Measurements from ENCODE around the gene CUL9. TPM values are rescaled to one million over a fixed set of nuclear protein-coding genes. Genes with fewer than 3 reads are reported as not detected.

Gene CUL9
- total and polyA plus RNA-seq, 4 donors = 20.8 to 68.5 (median 42.7) TPM

DNA sequence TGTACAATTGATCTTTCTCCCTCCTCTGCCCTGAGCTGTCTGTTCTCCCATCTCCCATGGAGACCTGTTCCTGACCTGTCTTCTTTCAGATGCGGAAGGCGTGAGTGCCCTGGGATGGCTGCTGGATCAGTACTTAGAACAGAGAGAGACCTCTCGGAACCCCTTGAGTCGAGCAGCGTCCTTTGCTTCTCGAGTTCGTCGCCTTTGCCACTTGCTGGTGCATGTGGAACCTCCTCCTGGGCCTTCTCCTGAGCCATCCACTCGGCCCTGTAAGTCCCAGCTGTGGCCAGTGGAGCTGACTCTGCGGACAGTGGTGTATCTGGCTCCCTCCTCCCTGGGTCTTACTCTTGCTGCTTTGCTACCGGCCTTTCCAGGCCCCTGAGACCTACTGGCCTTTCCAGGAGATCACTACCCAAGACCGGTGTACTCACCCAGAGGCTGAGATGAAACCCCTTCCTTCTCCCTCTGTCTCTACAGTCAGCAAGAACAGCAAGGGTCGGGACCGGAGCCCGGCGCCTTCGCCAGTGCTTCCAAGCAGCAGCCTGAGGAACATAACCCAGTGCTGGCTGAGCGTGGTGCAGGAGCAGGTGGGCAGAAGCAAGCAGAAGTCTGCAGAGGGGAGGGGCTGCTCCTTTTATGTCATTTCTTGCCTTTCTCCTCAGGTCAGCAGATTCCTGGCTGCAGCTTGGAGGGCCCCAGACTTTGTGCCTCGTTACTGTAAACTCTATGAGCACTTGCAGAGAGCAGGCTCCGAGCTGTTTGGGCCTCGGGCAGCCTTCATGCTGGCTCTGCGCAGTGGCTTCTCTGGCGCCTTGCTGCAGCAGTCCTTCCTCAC, 22.5 kb downstream of the CUL9 start:
- whole genome bisulfite sequencing (ENCODE audit: insufficient coverage) = 93% methylated on average over 20 of the region's 23 CpGs
- no peak for DNase-seq (ENCODE audit: low read depth in 4 of 6, low spot score in 6 of 6)
- no peaks in the 10 kb centered on the region for H3K27me3 ChIP-seq (ENCODE audit: control insufficient read depth, insufficient read depth, low read length)
- no peak overlapping the region for H3K27ac ChIP-seq (ENCODE audit: low read depth, low read length)
- H3K9me3 ChIP-seq (ENCODE audit: control insufficient read depth, insufficient read depth, low read length) = no peaks in the 10 kb centered on the region
- H3K36me3 ChIP-seq (ENCODE audit: control insufficient read depth, insufficient read depth, low read length) = peaks cover 51% of the 10 kb centered on the region
- no peaks in the 10 kb centered on the region for H3K4me1 ChIP-seq (ENCODE audit: control insufficient read depth, insufficient read depth, low read length)
- H3K4me3 ChIP-seq (ENCODE audit: low read depth, low read length) = no peak overlapping the region

DNA sequence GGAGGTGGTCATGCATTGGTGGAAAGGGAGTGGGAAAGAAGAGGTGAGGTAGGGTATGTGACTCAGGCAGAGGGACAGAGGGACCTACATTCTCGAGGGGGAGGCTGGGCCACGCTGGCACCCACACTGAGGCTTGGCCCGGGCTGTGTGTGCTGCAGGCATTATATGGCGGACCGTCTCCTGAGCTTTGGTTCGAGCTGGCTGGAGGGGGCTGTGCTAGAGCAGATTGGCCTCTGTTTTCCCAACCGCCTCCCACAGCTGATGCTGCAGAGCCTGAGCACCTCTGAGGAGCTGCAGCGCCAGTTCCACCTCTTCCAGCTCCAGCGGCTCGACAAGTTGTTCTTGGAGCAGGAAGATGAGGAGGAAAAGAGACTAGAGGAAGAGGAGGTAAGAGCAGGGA, 23.9 kb downstream of the CUL9 start:
- no peaks in the 10 kb centered on the region for H3K4me1 ChIP-seq (ENCODE audit: control insufficient read depth, insufficient read depth, low read length)
- no peak overlapping the region for H3K27ac ChIP-seq (ENCODE audit: low read depth, low read length)
- H3K9me3 ChIP-seq (ENCODE audit: control insufficient read depth, insufficient read depth, low read length) = no peaks in the 10 kb centered on the region
- no peak overlapping the region for H3K4me3 ChIP-seq (ENCODE audit: low read depth, low read length)
- DNase-seq (ENCODE audit: low read depth in 4 of 6, low spot score in 6 of 6) = no peak
- WGBS (ENCODE audit: insufficient coverage) = 89% methylated on average over 8 of the region's 10 CpGs
- peaks cover 40% of the 10 kb centered on the region for H3K36me3 ChIP-seq (ENCODE audit: control insufficient read depth, insufficient read depth, low read length)
- H3K27me3 ChIP-seq (ENCODE audit: control insufficient read depth, insufficient read depth, low read length) = no peaks in the 10 kb centered on the region

DNA sequence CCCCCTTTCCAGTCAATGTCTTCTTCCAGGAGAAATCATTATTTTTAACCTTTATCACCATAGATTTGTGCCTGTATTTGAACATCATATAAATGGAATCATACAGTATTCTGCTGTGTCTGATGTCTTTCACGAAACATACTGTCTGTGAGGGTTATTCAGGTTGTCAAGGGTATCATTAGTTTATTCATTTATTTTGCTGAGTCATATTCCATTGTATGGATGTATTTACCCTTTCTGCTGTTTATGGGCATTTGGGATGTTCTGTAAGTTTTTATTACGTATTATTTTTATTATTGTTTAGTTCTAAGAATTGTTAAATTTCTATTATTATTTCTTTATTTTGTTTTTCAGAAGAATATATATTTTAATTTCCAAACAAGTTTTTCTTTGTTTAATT, 25.3 kb downstream of the CUL9 start:
- H3K4me1 ChIP-seq (ENCODE audit: control insufficient read depth, insufficient read depth, low read length) = no peaks in the 10 kb centered on the region
- no peak overlapping the region for H3K27ac ChIP-seq (ENCODE audit: low read depth, low read length)
- H3K27me3 ChIP-seq (ENCODE audit: control insufficient read depth, insufficient read depth, low read length) = no peaks in the 10 kb centered on the region
- H3K9me3 ChIP-seq (ENCODE audit: control insufficient read depth, insufficient read depth, low read length) = no peaks in the 10 kb centered on the region
- no CpG with 5 or more reads among the region's 2 CpGs for WGBS (ENCODE audit: insufficient coverage)
- no peak for DNase-seq (ENCODE audit: low read depth in 4 of 6, low spot score in 6 of 6)
- peaks cover 40% of the 10 kb centered on the region for H3K36me3 ChIP-seq (ENCODE audit: control insufficient read depth, insufficient read depth, low read length)
- no peak overlapping the region for H3K4me3 ChIP-seq (ENCODE audit: low read depth, low read length)

DNA sequence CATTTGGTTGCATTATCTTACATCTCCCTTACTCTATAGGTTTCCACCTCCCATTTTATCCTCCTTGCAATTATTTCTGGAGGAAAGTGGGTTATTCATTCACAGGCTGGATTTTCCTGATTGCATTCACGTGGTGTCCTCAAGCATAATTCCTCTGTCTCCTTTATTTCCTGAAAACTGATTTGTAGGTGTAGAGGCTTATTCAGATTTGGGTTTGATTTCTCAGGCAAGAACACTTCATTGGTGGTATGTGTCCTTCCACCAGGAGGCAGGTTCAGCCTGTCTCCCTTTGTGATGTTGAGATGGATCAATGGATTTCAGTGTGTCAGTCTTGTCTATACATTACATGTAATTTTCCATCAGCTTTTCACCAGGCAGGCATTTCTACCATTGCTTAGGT, 30.0 kb downstream of the CUL9 start:
- Histone ChIP-seq H3K4me1 (ENCODE audit: control insufficient read depth, insufficient read depth, low read length) (no peaks in the 10 kb centered on the region), H3K9me3 (ENCODE audit: control insufficient read depth, insufficient read depth, low read length) (no peaks in the 10 kb centered on the region), H3K4me3 (ENCODE audit: low read depth, low read length) (no peak overlapping the region), H3K27ac (ENCODE audit: low read depth, low read length) (no peak overlapping the region), H3K36me3 (ENCODE audit: control insufficient read depth, insufficient read depth, low read length) (peaks cover 33% of the 10 kb centered on the region), H3K27me3 (ENCODE audit: control insufficient read depth, insufficient read depth, low read length) (no peaks in the 10 kb centered on the region)
- DNase-seq (ENCODE audit: low read depth in 4 of 6, low spot score in 6 of 6) = no peak
- WGBS (ENCODE audit: insufficient coverage) = no CpG with 5 or more reads among the region's 1 CpG

DNA sequence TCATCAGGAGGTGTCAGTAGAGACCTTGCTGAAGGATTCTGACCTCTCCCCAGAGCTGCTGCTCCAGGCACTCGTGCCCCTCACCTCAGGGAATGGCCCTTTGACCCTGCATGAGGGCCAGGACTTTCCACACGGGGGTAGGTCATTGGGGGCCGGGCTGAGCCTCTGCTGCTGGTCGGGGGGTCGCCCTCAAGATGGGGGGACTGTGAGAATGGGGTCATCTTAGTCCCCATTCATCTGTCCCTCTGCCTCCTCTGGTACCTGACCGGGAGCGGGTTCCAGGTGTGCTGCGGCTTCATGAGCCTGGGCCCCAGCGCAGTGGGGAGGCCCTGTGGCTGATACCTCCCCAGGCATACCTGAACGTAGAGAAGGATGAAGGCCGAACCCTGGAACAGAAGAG, 31.4 kb downstream of the CUL9 start:
- WGBS (ENCODE audit: insufficient coverage) = 85% methylated on average over 7 of the region's 11 CpGs

DNA sequence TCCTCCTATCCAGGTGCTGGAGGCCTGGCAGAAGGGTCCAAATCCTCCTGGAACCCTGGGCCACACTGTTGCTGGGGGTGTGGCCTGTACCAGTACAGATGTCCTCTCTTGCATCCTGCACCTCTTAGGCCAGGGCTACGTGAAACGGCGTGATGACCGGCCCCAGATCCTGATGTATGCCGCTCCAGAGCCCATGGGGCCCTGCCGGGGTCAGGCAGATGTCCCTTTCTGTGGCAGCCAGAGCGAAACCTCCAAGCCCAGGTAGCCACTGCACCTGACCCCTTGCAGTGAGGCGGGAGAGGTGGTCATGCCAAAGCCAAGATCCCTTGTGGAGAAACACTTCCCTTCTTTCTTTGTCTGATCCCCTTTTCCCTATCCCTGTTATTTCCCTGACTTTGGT, 33.1 kb downstream of the CUL9 start:
- Histone ChIP-seq H3K9me3 (ENCODE audit: control insufficient read depth, insufficient read depth, low read length) (no peaks in the 10 kb centered on the region), H3K36me3 (ENCODE audit: control insufficient read depth, insufficient read depth, low read length) (peaks cover 53% of the 10 kb centered on the region), H3K4me3 (ENCODE audit: low read depth, low read length) (no peak overlapping the region), H3K27me3 (ENCODE audit: control insufficient read depth, insufficient read depth, low read length) (no peaks in the 10 kb centered on the region), H3K4me1 (ENCODE audit: control insufficient read depth, insufficient read depth, low read length) (no peaks in the 10 kb centered on the region), H3K27ac (ENCODE audit: low read depth, low read length) (no peak overlapping the region)
- no peak for DNase-seq (ENCODE audit: low read depth in 4 of 6, low spot score in 6 of 6)
- WGBS (ENCODE audit: insufficient coverage) = 92% methylated on average over 8 of the region's 8 CpGs

More for the DNA sequence above, 31.4 kb downstream of the CUL9 start:
- DNase-seq (ENCODE audit: low read depth in 4 of 6, low spot score in 6 of 6) = no peak
- Histone ChIP-seq H3K27ac (ENCODE audit: low read depth, low read length) (no peak overlapping the region), H3K4me1 (ENCODE audit: control insufficient read depth, insufficient read depth, low read length) (no peaks in the 10 kb centered on the region), H3K27me3 (ENCODE audit: control insufficient read depth, insufficient read depth, low read length) (no peaks in the 10 kb centered on the region), H3K36me3 (ENCODE audit: control insufficient read depth, insufficient read depth, low read length) (peaks cover 41% of the 10 kb centered on the region), H3K9me3 (ENCODE audit: control insufficient read depth, insufficient read depth, low read length) (no peaks in the 10 kb centered on the region), H3K4me3 (ENCODE audit: low read depth, low read length) (no peak overlapping the region)

DNA sequence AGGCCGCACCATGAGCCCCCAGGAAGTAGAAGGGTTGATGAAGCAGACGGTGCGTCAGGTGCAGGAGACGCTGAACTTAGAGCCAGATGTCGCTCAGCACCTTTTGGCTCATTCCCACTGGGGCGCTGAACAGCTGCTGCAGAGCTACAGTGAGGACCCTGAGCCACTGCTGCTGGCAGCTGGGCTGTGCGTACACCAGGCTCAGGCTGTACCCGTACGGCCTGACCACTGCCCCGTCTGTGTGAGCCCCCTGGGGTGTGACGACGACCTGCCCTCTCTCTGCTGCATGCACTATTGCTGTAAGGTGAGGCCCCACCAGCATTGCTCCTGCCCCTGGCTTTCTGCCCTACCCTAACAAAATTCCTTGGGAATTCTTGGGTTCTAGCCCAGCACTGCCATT, 34.2 kb downstream of the CUL9 start:
- no peak for DNase-seq (ENCODE audit: low read depth in 4 of 6, low spot score in 6 of 6)
- Histone ChIP-seq H3K9me3 (ENCODE audit: control insufficient read depth, insufficient read depth, low read length) (no peaks in the 10 kb centered on the region), H3K27me3 (ENCODE audit: control insufficient read depth, insufficient read depth, low read length) (no peaks in the 10 kb centered on the region), H3K4me1 (ENCODE audit: control insufficient read depth, insufficient read depth, low read length) (peaks cover 7% of the 10 kb centered on the region), H3K27ac (ENCODE audit: low read depth, low read length) (no peak overlapping the region), H3K4me3 (ENCODE audit: low read depth, low read length) (no peak overlapping the region), H3K36me3 (ENCODE audit: control insufficient read depth, insufficient read depth, low read length) (peaks cover 65% of the 10 kb centered on the region)
- 84% methylated on average over 12 of the region's 12 CpGs for WGBS (ENCODE audit: insufficient coverage)

DNA sequence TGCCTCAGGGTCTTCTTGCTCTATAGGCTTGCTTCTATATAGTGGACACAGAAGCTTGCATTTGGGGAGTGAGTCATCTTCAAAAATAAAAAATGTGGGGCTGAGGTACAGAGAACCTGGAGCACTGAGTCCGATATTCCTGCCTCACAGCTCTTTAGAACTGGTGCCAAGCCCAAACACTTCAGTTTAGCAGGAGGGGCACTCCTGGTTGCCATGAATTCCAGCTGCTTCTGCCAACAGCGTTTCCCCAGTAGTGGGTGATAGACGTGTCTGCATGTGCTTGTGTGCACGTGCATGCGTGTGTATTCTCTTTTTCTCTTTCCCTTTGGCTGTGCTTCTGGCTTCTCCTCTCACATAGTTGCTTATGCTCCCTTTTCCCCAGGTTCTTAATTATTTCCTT, 35.4 kb downstream of the CUL9 start:
- Histone ChIP-seq H3K27ac (ENCODE audit: low read depth, low read length) (no peak overlapping the region), H3K9me3 (ENCODE audit: control insufficient read depth, insufficient read depth, low read length) (no peaks in the 10 kb centered on the region), H3K4me1 (ENCODE audit: control insufficient read depth, insufficient read depth, low read length) (peaks cover 19% of the 10 kb centered on the region), H3K4me3 (ENCODE audit: low read depth, low read length) (no peak overlapping the region), H3K36me3 (ENCODE audit: control insufficient read depth, insufficient read depth, low read length) (peaks cover 72% of the 10 kb centered on the region), H3K27me3 (ENCODE audit: control insufficient read depth, insufficient read depth, low read length) (no peaks in the 10 kb centered on the region)
- DNase-seq (ENCODE audit: low read depth in 4 of 6, low spot score in 6 of 6) = no peak
- 64% methylated on average over 5 of the region's 5 CpGs for WGBS (ENCODE audit: insufficient coverage)

DNA sequence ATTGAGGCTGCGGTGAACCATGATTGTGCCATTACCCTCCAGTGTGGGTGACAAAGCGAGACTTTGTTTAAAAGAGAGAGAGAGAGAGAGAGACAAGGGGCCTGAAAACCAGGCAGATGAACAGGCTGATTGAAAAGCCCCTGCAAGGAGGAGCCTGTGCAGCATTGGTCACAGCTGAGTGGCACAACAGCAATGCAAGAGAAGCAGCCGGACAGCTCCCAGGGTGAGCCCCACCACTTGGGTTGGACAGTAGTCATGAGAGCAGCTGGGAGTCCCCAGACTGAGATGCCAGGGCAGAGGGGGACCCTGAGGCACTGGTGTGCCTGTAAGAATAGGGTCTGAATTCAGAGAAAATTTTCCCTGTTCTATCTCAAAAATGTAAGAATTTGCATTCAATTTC, 37.1 kb downstream of the CUL9 start:
- DNase-seq (ENCODE audit: low read depth in 4 of 6, low spot score in 6 of 6) = peak in 1 of 6 donors; percentile 33
- Histone ChIP-seq H3K36me3 (ENCODE audit: control insufficient read depth, insufficient read depth, low read length) (peaks cover 75% of the 10 kb centered on the region), H3K27ac (ENCODE audit: low read depth, low read length) (no peak overlapping the region), H3K4me1 (ENCODE audit: control insufficient read depth, insufficient read depth, low read length) (peaks cover 23% of the 10 kb centered on the region), H3K9me3 (ENCODE audit: control insufficient read depth, insufficient read depth, low read length) (no peaks in the 10 kb centered on the region), H3K4me3 (ENCODE audit: low read depth, low read length) (no peak overlapping the region), H3K27me3 (ENCODE audit: control insufficient read depth, insufficient read depth, low read length) (no peaks in the 10 kb centered on the region)
- 50% methylated on average over 3 of the region's 3 CpGs for WGBS (ENCODE audit: insufficient coverage)

DNA sequence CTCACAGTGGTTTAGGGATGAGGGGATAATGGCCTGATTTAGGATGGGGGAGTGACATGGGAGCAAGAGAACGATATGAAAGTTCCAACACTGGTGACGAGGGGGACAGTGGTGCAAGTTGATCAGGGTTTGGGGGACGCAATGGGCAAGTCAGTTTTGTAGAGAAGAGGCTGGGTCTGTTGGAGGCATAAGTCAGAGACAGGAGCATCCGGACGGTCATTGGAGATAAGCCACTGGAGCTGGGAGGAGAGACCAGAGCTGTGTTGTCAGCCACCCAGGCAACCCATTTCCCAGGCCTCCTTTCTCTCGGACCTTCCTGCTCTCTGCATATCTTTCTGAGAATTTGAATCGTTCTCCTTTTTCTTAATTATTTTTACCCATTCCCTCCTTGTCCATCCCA, 37.8 kb downstream of the CUL9 start:
- Histone ChIP-seq H3K4me1 (ENCODE audit: control insufficient read depth, insufficient read depth, low read length) (peaks cover 23% of the 10 kb centered on the region), H3K9me3 (ENCODE audit: control insufficient read depth, insufficient read depth, low read length) (no peaks in the 10 kb centered on the region), H3K27me3 (ENCODE audit: control insufficient read depth, insufficient read depth, low read length) (no peaks in the 10 kb centered on the region), H3K4me3 (ENCODE audit: low read depth, low read length) (no peak overlapping the region), H3K36me3 (ENCODE audit: control insufficient read depth, insufficient read depth, low read length) (peaks cover 76% of the 10 kb centered on the region), H3K27ac (ENCODE audit: low read depth, low read length) (no peak overlapping the region)
- 93% methylated on average over 5 of the region's 7 CpGs for WGBS (ENCODE audit: insufficient coverage)
- no peak for DNase-seq (ENCODE audit: low read depth in 4 of 6, low spot score in 6 of 6)
